Prostate gland (tissue), 2 donors: ENCODE data around the gene UCK2.
"Not testable (repeated sequence)": the region's sequence is repeated elsewhere in the genome, so short reads cannot be mapped to it uniquely, and the experiment has no call there.

ENCODE experiments used
- POLR2A ChIP-seq: fragments of 450-650 bp; IDR thresholded peaks from one replicate; pipeline ENCODE4 v1.6.1; 2016; ENCODE audit warnings: antibody characterized with exemption, mild to moderate bottlenecking
- POLR2AphosphoS5 ChIP-seq: sonication (generic); formaldehyde crosslinking; IDR thresholded peaks from one replicate; pipeline ENCODE4 v1.6.1; 2017; ENCODE audit warnings: antibody characterized with exemption
- TF ChIP-seq, protein P1 (sequence below), 4 experiments: fragments of 200-600 bp in 2 of 4; fragments of 450-650 bp in 2 of 4; sonication (generic) in 2 of 4; IDR thresholded peaks; 1 replicate in 3 of 4; 2 replicates in 1 of 4; pipeline ENCODE4 v1.5.1; 2016 to 2019; ENCODE audit warnings: antibody characterized with exemption in 4 of 4, mild to moderate bottlenecking in 2 of 4, moderate library complexity in 2 of 4

GRCh38 chr1:165804513-165804912, 22.9 kb upstream of the UCK2 start:
- TF ChIP-seq POLR2A, POLR2AphosphoS5: not testable (repeated sequence)
- TF ChIP-seq, protein P1, sequence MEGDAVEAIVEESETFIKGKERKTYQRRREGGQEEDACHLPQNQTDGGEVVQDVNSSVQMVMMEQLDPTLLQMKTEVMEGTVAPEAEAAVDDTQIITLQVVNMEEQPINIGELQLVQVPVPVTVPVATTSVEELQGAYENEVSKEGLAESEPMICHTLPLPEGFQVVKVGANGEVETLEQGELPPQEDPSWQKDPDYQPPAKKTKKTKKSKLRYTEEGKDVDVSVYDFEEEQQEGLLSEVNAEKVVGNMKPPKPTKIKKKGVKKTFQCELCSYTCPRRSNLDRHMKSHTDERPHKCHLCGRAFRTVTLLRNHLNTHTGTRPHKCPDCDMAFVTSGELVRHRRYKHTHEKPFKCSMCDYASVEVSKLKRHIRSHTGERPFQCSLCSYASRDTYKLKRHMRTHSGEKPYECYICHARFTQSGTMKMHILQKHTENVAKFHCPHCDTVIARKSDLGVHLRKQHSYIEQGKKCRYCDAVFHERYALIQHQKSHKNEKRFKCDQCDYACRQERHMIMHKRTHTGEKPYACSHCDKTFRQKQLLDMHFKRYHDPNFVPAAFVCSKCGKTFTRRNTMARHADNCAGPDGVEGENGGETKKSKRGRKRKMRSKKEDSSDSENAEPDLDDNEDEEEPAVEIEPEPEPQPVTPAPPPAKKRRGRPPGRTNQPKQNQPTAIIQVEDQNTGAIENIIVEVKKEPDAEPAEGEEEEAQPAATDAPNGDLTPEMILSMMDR (IDR thresholded peaks at IDR 0.05), result not testable (repeated sequence)
